Fibroblast of villous mesenchyme (primary cell): ENCODE measurements around the gene TTC31. TPM values are rescaled to one million over a fixed set of nuclear protein-coding genes. Genes with fewer than 3 reads are reported as not detected.
"Not testable (repeated sequence)": the region's sequence is repeated elsewhere in the genome, so short reads cannot be mapped to it uniquely, and the experiment has no call there.

Source experiments
- DNase-seq: peaks from one replicate; pipeline ENCODE4 v3.0.0-alpha.2; 2010; ENCODE audit warnings: low read depth
- H3K4me3 ChIP-seq: 2 replicates; pipeline ENCODE4 v1.5.1; 2011; ENCODE audit warnings: low read depth, mild to moderate bottlenecking, low read length
- total RNA-seq: library from RNA; depleted of rRNA; stranded (reverse); fragments of >200 nt; gene quantifications from 2 replicates; pipeline ENCODE4 v1.2.3, GENCODE V29; 2012
- TF ChIP-seq, protein P1 (sequence below): IDR thresholded peaks from 2 replicates; pipeline ENCODE4 v1.5.1; 2012; ENCODE audit warnings: low read depth, mild to moderate bottlenecking, low read length; ENCODE audit not compliant: insufficient read depth

Gene TTC31
- total RNA-seq, 1 donor = 8.6 TPM

DNA sequence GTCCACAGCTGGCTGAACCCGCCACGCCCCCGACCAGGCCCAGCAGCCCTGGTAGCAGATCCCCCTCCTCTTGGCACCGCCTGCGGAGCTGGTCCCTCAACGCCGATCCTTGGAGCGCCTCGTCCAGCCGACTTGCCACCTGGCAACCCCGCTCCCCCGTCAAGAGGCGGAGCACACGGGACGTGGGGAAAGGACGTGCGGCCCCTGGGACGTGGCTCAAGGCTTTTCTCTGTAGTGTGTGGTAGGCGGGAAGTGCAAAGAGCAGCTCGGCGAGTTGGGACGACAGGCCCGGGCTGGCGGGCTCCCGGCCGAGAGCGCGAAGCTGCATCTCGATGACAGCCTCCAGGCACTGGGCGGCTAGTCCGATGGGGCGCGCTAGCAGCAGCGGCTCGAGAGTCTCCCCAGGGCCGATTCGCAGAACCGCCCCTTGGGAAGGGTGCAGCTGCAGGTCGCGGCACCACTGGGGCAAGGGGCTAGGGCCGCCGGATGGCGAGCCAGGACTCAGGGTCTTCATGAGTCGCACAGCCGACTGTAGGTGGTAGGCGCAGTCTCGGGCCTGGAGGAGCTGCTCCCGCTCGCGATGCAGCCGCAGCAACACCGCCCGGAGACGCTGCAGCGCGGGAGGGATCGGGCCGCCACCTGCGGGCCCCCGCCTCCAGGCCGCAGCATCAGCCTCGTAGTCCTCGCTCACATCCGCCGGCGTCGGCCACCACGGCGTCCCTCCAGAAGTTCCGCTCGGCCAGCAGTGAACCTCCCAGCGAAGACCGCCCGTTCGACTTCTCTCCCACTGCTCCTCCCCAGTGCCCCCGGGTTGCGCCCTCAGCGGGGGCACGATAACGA is 700 bp upstream of the TTC31 start:
- DNase-seq = peak; percentile 33
- TF ChIP-seq, protein P1, sequence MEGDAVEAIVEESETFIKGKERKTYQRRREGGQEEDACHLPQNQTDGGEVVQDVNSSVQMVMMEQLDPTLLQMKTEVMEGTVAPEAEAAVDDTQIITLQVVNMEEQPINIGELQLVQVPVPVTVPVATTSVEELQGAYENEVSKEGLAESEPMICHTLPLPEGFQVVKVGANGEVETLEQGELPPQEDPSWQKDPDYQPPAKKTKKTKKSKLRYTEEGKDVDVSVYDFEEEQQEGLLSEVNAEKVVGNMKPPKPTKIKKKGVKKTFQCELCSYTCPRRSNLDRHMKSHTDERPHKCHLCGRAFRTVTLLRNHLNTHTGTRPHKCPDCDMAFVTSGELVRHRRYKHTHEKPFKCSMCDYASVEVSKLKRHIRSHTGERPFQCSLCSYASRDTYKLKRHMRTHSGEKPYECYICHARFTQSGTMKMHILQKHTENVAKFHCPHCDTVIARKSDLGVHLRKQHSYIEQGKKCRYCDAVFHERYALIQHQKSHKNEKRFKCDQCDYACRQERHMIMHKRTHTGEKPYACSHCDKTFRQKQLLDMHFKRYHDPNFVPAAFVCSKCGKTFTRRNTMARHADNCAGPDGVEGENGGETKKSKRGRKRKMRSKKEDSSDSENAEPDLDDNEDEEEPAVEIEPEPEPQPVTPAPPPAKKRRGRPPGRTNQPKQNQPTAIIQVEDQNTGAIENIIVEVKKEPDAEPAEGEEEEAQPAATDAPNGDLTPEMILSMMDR = no peak
- H3K4me3 ChIP-seq = peak overlapping the region; percentile 99

DNA sequence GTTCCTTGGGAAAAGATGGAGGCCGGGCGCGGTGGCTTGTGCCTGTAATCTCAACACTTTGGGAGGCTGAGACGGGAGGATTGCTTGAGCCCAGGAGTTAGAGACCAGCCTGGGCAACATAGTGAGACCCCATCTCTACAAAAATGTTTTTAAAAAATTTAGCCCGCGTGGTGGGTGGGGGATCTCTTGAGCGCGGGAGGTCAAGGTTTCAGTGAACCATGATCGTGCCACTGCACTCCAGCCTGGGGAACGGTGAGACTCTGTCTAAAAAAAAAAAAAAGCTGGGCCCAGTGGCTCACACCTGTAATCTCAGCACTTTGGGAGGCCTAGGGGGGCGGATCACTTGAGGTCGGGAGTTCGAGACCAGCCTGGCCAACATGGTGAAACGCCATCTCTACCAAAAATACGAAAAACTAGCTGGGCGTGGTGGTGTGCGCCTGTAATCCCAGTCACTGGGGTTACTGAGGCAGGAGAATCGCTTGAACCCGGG is 839 bp downstream of the TTC31 start:
- peak overlapping the region; percentile 99 for H3K4me3 ChIP-seq
- DNase-seq = not testable (repeated sequence)

DNA sequence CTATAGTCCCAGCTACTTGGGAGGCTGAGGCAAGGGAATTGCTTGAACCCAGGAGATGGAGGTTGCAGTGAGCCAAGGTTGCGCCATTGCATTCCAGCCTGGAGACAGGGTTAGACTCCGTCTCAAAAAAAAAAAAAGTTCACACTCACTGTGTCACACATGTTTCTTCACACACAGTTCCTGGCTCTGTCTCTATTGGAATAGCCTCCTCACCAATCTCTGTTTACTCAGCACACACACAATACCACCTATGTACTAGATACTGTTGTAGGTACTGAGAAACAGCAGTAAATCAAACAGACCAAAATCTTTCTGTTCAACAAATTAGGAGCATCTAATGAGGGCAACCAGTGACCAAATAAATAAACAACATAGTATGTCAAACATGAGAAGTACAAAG is 3.3 kb downstream of the TTC31 start:
- TF ChIP-seq, protein P1 = no peak
- H3K4me3 ChIP-seq = no peak overlapping the region
- DNase-seq = no peak

DNA sequence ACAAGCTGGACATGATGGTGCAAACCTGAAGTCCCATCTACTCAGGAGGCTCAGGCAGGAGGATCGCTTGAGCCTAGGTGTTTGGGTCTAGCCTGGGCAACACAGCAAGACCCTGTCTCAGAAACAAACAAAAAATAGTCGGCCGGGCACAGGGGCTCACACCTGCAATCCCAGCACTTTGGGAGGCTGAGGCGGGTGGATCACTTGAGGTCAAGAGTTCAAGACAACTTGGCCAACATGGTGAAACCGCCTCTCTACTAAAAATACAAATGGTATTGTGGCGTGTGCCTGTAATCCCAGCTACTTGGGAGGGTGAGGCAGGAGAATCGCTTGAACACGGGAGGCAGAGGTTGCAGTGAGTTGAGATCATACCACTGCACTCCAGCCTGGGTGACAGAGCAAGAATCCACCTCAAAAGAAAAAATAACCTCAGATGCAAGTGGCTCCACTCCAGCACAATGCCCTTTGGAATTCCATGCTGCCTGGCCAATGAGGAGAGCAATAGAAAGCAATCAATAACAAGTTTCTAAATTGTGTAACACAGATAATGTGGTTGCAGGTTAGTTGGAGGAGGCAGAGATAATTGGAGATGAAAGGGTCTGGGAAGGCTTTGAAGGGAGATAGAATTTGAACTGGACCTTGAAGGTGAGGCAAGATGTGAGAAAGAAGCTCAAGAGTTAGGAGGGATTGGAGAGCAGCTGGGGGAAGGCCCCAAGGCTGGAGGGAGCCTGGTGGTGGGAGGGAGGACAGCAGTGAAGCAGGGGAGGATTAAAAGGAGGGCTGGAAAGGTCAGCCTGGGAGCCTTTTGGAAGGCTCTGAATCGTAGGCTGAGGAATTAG is 6.0 kb downstream of the TTC31 start:
- TF ChIP-seq, protein P1 = no peak
- H3K4me3 ChIP-seq = no peak overlapping the region
- no peak for DNase-seq

DNA sequence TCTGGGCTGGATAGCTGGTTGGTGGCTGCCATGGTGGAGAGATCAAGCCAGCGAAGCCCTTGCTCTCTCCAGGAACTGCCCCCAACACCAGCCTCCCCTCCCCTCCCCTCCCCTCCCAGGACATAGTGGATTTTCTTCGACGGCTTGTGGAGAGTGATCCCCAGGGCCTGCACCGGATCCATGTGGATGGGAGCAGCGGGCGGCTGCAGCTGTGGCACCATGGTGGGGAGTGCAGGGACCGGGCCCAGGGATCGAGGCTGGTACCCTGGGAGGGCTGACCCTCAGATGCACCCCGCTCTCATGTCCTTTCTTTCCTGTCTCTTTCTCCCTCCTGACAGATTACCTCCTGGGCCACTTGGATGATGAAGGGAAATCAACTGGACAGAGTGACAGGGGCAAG is 7.0 kb downstream of the TTC31 start:
- TF ChIP-seq, protein P1 = no peak
- no peak overlapping the region for H3K4me3 ChIP-seq
- no peak for DNase-seq

DNA sequence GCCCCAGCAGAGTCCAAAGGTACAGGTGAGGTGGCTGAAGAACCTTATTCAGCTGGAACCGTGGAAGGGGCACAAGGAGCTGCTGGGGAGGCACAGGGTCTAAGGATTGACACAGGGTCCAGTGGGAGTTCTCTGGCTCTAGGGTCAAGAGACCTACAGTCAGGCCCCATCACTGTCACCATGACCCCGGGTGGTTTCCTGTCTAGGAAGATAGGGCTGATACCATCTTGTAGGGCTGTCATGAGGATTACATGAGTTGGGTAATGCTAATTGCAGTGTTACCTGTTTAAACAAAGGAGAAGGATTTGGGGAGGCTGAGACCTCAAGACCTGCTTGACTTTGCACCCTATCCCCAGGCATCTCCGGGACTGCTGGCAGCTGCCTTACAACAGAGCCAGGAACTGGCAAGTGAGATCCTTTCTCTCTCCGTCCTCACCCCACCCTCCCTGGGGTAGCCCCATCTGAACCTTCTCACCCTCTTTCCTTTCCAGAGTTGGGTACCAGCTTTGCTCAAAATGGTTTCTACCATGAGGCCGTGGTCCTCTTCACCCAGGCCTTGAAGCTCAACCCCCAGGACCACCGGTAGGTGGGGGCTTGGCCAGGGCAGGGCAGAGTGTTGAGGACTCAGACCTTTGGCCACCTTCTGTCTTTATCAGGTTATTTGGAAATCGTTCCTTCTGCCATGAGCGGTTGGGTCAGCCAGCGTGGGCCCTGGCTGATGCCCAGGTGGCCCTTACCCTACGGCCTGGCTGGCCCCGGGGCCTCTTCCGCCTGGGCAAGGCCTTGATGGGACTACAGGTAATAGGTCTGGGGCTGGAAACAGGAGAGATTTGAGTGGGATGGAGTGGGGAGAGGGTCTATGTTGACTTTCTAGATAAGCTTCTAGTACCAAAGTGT is 9.0 kb downstream of the TTC31 start:
- TF ChIP-seq, protein P1 = no peak
- DNase-seq = no peak
- no peak overlapping the region for H3K4me3 ChIP-seq

DNA sequence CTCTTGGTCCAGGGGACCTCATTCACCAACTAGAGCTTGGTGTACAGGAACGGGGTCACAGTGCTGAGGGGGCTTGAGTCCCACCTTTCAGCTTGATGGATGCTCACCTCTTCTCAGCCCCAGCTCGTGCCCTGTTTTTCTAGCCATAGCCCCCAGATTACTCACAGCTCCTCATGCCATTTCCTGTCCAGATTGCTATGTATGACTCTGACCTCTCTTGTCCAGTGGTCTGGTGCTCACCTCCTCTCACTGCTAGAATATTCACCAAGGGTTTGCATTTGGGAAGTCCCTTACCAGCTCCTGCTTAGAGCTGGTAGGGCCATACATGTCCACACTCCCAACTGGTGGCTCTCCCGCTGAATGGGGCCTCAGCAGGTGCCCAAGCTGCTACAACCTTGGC is 10.7 kb downstream of the TTC31 start:
- no peak for DNase-seq
- no peak overlapping the region for H3K4me3 ChIP-seq
- TF ChIP-seq, protein P1 = no peak
